Astrocyte (in vitro differentiated cells and primary cell): ENCODE results near the gene C6orf15. TPM values are rescaled to one million over a fixed set of nuclear protein-coding genes. Genes with fewer than 3 reads are reported as not detected.

Experiments used
- DNase-seq: peaks from one replicate; pipeline ENCODE4 v3.0.0-alpha.2; 2010; ENCODE audit warnings: low read depth
- FAIRE-seq: peaks from 2 replicates; lab custom pipeline; 2011; peaks lifted over from hg19 to GRCh38; lab: Jason Lieb, UNC
- H2AFZ ChIP-seq: 2 replicates; pipeline ENCODE4 v1.6.0; 2012; ENCODE audit warnings: low read depth, low read length, inconsistent platforms
- H3K27ac ChIP-seq: 2 replicates; pipeline ENCODE4 v1.5.1; 2011; ENCODE audit warnings: low read depth, low read length, inconsistent platforms
- H3K27me3 ChIP-seq: 2 replicates; pipeline ENCODE4 v1.6.0; 2011; ENCODE audit warnings: low read length, inconsistent platforms; ENCODE audit not compliant: insufficient read depth
- H3K36me3 ChIP-seq: 2 replicates; pipeline ENCODE4 v1.5.1; 2011; ENCODE audit warnings: low read length, inconsistent platforms; ENCODE audit not compliant: insufficient read depth
- H3K4me1 ChIP-seq: 2 replicates; pipeline ENCODE4 v1.5.1; 2011; ENCODE audit warnings: low read length, inconsistent platforms; ENCODE audit not compliant: insufficient read depth
- H3K4me2 ChIP-seq: 2 replicates; pipeline ENCODE4 v1.6.0; 2012; ENCODE audit warnings: low read length, inconsistent platforms
- H3K4me3 ChIP-seq: 2 replicates; pipeline ENCODE4 v1.5.1; 2011; ENCODE audit warnings: low read depth, mild to moderate bottlenecking, low read length, inconsistent platforms; ENCODE audit not compliant: insufficient read depth
- H3K79me2 ChIP-seq: 2 replicates; pipeline ENCODE4 v1.6.0; 2012; ENCODE audit warnings: mild to moderate bottlenecking, low read length, inconsistent platforms; ENCODE audit not compliant: insufficient read depth
- H3K9ac ChIP-seq: 2 replicates; pipeline ENCODE4 v1.6.0; 2012; ENCODE audit warnings: mild to moderate bottlenecking, low read length, inconsistent platforms
- H3K9me3 ChIP-seq: 2 replicates; pipeline ENCODE4 v1.5.1; 2012; ENCODE audit warnings: low read depth, mild to moderate bottlenecking, low read length, inconsistent platforms; ENCODE audit not compliant: insufficient read depth
- H4K20me1 ChIP-seq: 2 replicates; pipeline ENCODE4 v1.6.0; 2012; ENCODE audit warnings: low read length, inconsistent platforms; ENCODE audit not compliant: insufficient read depth
- H3K27ac Mint-ChIP-seq: one replicate; pipeline ENCODE4 v1.8.0; 2021; ENCODE audit warnings: mild to moderate bottlenecking, mixed read lengths; ENCODE audit not compliant: unreplicated experiment
- H3K27me3 Mint-ChIP-seq: one replicate; pipeline ENCODE4 v1.8.0; 2021; ENCODE audit warnings: low read depth, mixed read lengths; ENCODE audit not compliant: unreplicated experiment
- H3K36me3 Mint-ChIP-seq: one replicate; pipeline ENCODE4 v1.8.0; 2021; ENCODE audit warnings: low read depth, mixed read lengths; ENCODE audit not compliant: unreplicated experiment
- H3K4me1 Mint-ChIP-seq: one replicate; pipeline ENCODE4 v1.8.0; 2021; ENCODE audit warnings: low read depth, mixed read lengths; ENCODE audit not compliant: unreplicated experiment
- H3K4me3 Mint-ChIP-seq: one replicate; pipeline ENCODE4 v1.8.0; 2021; ENCODE audit warnings: mild to moderate bottlenecking, moderate library complexity, mixed read lengths; ENCODE audit not compliant: unreplicated experiment
- H3K9me3 Mint-ChIP-seq: one replicate; pipeline ENCODE4 v1.8.0; 2021; ENCODE audit warnings: mild to moderate bottlenecking, mixed read lengths; ENCODE audit not compliant: unreplicated experiment
- EZH2 ChIP-seq: IDR thresholded peaks from 2 replicates; pipeline ENCODE4 v1.6.1; 2012; ENCODE audit warnings: mild to moderate bottlenecking, low read length, inconsistent platforms; ENCODE audit not compliant: insufficient read depth
- total RNA-seq: library from RNA; stranded (reverse); gene quantifications from 2 replicates; pipeline ENCODE4 v1.2.1, GENCODE V29; 2021
- TF ChIP-seq, protein P1 (sequence below): IDR thresholded peaks from 2 replicates; pipeline ENCODE4 v1.5.1; 2011; ENCODE audit warnings: low read depth, mild to moderate bottlenecking, inconsistent platforms, low read length, moderate library complexity; ENCODE audit not compliant: insufficient read depth

C6orf15 gene
- total RNA-seq, 1 donor from 2014 or later, result 6.4 TPM

DNA sequence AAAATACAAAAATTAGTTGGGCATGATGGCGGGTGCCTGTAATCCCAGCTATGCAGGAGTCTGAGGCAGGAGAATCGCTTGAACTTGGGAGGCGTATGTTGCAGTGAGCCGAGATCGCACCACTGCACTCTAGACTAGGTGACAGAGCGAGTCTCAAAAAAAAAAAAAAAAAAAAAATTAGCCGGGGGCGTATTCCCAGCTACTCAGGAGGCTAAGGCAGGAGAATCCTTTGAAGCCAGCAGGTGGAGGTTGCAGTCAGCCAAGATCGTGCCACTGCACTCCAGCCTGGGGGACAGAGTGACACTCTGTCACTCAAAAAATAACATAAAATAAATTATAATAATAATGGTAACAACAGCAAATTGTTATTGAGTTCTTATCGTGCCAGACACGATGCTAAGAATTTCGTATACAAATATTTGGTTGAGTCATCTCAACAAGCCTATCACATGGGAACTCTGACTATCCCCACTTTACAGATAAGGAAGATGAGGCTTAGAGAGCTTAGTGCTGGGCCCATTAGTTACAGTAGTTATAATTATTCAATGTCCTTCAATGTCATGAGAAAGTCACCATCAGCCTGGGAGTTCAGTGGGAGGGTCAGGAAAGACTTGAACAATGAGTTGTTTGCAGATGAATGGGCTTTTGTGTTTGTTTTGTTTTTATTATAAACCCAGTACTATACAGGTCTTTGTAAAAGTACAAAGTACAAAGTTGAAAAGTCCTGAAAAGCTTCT, 19.4 kb downstream of the C6orf15 start:
- TF ChIP-seq, protein P1, sequence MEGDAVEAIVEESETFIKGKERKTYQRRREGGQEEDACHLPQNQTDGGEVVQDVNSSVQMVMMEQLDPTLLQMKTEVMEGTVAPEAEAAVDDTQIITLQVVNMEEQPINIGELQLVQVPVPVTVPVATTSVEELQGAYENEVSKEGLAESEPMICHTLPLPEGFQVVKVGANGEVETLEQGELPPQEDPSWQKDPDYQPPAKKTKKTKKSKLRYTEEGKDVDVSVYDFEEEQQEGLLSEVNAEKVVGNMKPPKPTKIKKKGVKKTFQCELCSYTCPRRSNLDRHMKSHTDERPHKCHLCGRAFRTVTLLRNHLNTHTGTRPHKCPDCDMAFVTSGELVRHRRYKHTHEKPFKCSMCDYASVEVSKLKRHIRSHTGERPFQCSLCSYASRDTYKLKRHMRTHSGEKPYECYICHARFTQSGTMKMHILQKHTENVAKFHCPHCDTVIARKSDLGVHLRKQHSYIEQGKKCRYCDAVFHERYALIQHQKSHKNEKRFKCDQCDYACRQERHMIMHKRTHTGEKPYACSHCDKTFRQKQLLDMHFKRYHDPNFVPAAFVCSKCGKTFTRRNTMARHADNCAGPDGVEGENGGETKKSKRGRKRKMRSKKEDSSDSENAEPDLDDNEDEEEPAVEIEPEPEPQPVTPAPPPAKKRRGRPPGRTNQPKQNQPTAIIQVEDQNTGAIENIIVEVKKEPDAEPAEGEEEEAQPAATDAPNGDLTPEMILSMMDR, result no peak
- no peak for TF ChIP-seq EZH2
- no peak overlapping the region for H3K27ac Mint-ChIP-seq
- no peak overlapping the region for H3K27ac ChIP-seq
- no peaks in the 10 kb centered on the region for H4K20me1 ChIP-seq
- H3K9ac ChIP-seq, result no peak overlapping the region
- H3K4me2 ChIP-seq, result no peak overlapping the region
- H3K4me3 Mint-ChIP-seq, result no peak overlapping the region
- FAIRE-seq (no peak), DNase-seq (no peak)
- no peaks in the 10 kb centered on the region for H3K9me3 ChIP-seq
- H3K36me3 ChIP-seq, result no peaks in the 10 kb centered on the region
- H3K36me3 Mint-ChIP-seq, result no peaks in the 10 kb centered on the region
- peaks cover 4% of the 10 kb centered on the region for H3K9me3 Mint-ChIP-seq
- H2AFZ ChIP-seq, result no peak overlapping the region
- no peak overlapping the region for H3K4me3 ChIP-seq
- H3K4me1 ChIP-seq, result no peaks in the 10 kb centered on the region
- no peaks in the 10 kb centered on the region for H3K79me2 ChIP-seq
- H3K4me1 Mint-ChIP-seq, result peaks cover 3% of the 10 kb centered on the region
- no peaks in the 10 kb centered on the region for H3K27me3 ChIP-seq
- H3K27me3 Mint-ChIP-seq, result peaks cover 4% of the 10 kb centered on the region

GRCh38 chr6:31092238-31092637, 20.1 kb downstream of the C6orf15 start:
- no peaks in the 10 kb centered on the region for H3K27me3 ChIP-seq

More at GRCh38 chr6:31092238-31092637, 20.1 kb downstream of the C6orf15 start:
- peaks cover 2% of the 10 kb centered on the region for H3K4me1 Mint-ChIP-seq
- H3K79me2 ChIP-seq, result no peaks in the 10 kb centered on the region
- H3K4me2 ChIP-seq, result no peak overlapping the region
- H4K20me1 ChIP-seq, result no peaks in the 10 kb centered on the region
- H3K27ac ChIP-seq, result no peak overlapping the region
- TF ChIP-seq, protein P1, result no peak
- no peak for TF ChIP-seq EZH2
- H3K9me3 Mint-ChIP-seq, result peaks cover 4% of the 10 kb centered on the region
- no peak overlapping the region for H3K9ac ChIP-seq
- H3K27ac Mint-ChIP-seq, result no peak overlapping the region
- no peaks in the 10 kb centered on the region for H3K36me3 ChIP-seq
- DNase-seq, result no peak
- H3K36me3 Mint-ChIP-seq, result no peaks in the 10 kb centered on the region
- no peak overlapping the region for H2AFZ ChIP-seq
- no peaks in the 10 kb centered on the region for H3K9me3 ChIP-seq
- FAIRE-seq, result no peak
- H3K27me3 Mint-ChIP-seq, result peaks cover 4% of the 10 kb centered on the region
- H3K4me3 Mint-ChIP-seq, result no peak overlapping the region
- no peak overlapping the region for H3K4me3 ChIP-seq
- H3K4me1 ChIP-seq, result peaks cover 2% of the 10 kb centered on the region
